ENCODE results near the gene LY86. TPM values are rescaled to one million over a fixed set of nuclear protein-coding genes. Genes with fewer than 3 reads are reported as not detected.

LY86 gene
- polyA plus RNA-seq, 1 donor from 2014 or later: not detected

- Histone ChIP-seq H3K9me3 (ENCODE audit: low read length) (no peaks in the 10 kb centered on the region), H4K20me1 (ENCODE audit: insufficient read depth) (no peaks in the 10 kb centered on the region), H3K9me2 (ENCODE audit: insufficient read depth, low read length) (no peaks in the 10 kb centered on the region), H3F3A (ENCODE audit: insufficient read depth, low read length, poor library complexity, severe bottlenecking) (no peaks in the 10 kb centered on the region), H3K79me2 (replicated peaks; ENCODE audit: insufficient read depth, low read length) (no peaks in the 10 kb centered on the region), H3K9ac (ENCODE audit: low read length) (no peak overlapping the region), H3K4me2 (ENCODE audit: low read length) (no peak overlapping the region), H3K27me3 (ENCODE audit: insufficient read depth, low read depth, low read length) (no peaks in the 10 kb centered on the region), H3K27ac (ENCODE audit: low read length) (no peak overlapping the region), H3K36me3 (ENCODE audit: insufficient read depth, low read length) (no peaks in the 10 kb centered on the region), H2AFZ (ENCODE audit: low read depth, low read length) (no peak overlapping the region), H3K4me3 (ENCODE audit: low read length) (no peak overlapping the region)
- TF ChIP-seq REST (IDR thresholded peaks at IDR 0.05; ENCODE audit: borderline replicate concordance): no peak
- TF ChIP-seq EZH2 (IDR thresholded peaks at IDR 0.05; ENCODE audit: borderline replicate concordance, insufficient read depth, low read length, poor library complexity, severe bottlenecking): no peak
- TF ChIP-seq EP300 (conservative IDR thresholded peaks at IDR 0.05; ENCODE audit: poor library complexity, severe bottlenecking): no peak
- TF ChIP-seq RAD21 (conservative IDR thresholded peaks at IDR 0.05): no peak
These were observed 57.9 kb downstream of the LY86 start for GRCh38 chr6:6646384-6646783.

GRCh38 chr6:6646859-6647258 lies 58.3 kb downstream of the LY86 start:
- Histone ChIP-seq H4K20me1 (ENCODE audit: insufficient read depth) (no peaks in the 10 kb centered on the region), H3K79me2 (replicated peaks; ENCODE audit: insufficient read depth, low read length) (no peaks in the 10 kb centered on the region), H3K27ac (ENCODE audit: low read length) (no peak overlapping the region), H3K27me3 (ENCODE audit: insufficient read depth, low read depth, low read length) (no peaks in the 10 kb centered on the region), H3K9me2 (ENCODE audit: insufficient read depth, low read length) (no peaks in the 10 kb centered on the region), H3K4me2 (ENCODE audit: low read length) (no peak overlapping the region), H3K9me3 (ENCODE audit: low read length) (no peaks in the 10 kb centered on the region), H3K36me3 (ENCODE audit: insufficient read depth, low read length) (no peaks in the 10 kb centered on the region), H3K9ac (ENCODE audit: low read length) (no peak overlapping the region), H3K4me3 (ENCODE audit: low read length) (no peak overlapping the region), H3F3A (ENCODE audit: insufficient read depth, low read length, poor library complexity, severe bottlenecking) (no peaks in the 10 kb centered on the region), H2AFZ (ENCODE audit: low read depth, low read length) (no peak overlapping the region)
- TF ChIP-seq POLR2AphosphoS5 (IDR thresholded peaks at IDR 0.05) (no peak), EZH2 (IDR thresholded peaks at IDR 0.05; ENCODE audit: borderline replicate concordance, insufficient read depth, low read length, poor library complexity, severe bottlenecking) (no peak), REST (IDR thresholded peaks at IDR 0.05; ENCODE audit: borderline replicate concordance) (no peak), TAF1 (IDR thresholded peaks at IDR 0.05; ENCODE audit: low read depth) (no peak), RAD21 (conservative IDR thresholded peaks at IDR 0.05) (no peak), MXI1 (conservative IDR thresholded peaks at IDR 0.05; ENCODE audit: poor library complexity, severe bottlenecking) (no peak), SMC3 (conservative IDR thresholded peaks at IDR 0.05; ENCODE audit: poor library complexity) (no peak), CTCF (IDR thresholded peaks at IDR 0.05; ENCODE audit: poor library complexity, severe bottlenecking) (no peak), EP300 (conservative IDR thresholded peaks at IDR 0.05; ENCODE audit: poor library complexity, severe bottlenecking) (no peak)

All from neural cell (in vitro differentiated cells).